Measurements from ENCODE around the gene OSBP2.
"Not testable (repeated sequence)": the region's sequence is repeated elsewhere in the genome, so short reads cannot be mapped to it uniquely, and the experiment has no call there.

OSBP2 gene

DNA sequence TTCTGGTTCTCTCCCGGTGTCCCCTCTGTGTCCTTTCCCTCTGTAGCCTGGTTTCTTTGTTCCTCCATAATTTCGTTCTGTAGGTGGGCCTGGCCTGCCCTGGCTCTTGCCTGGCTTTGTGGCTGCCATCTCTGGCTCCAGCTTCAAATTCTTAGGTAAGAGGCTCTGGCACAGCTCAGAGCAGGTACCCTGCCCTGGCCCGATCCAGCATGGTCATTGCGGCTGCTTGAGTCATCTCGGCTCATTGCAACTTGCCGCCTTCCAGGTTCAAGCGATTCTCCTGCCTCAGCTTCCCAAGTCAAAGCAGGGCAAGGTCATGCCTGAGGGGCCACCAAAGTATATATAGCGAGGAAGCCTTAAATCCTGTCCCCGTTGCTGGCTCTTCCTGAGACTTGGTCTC is 76.0 kb downstream of the OSBP2 start:
- no peak for DNase-seq (ENCODE audit: extremely low read depth, low read depth)
- no peak overlapping the region for H3K4me3 ChIP-seq (replicated peaks; ENCODE audit: low read depth, low read length)
- TF ChIP-seq, protein P1, sequence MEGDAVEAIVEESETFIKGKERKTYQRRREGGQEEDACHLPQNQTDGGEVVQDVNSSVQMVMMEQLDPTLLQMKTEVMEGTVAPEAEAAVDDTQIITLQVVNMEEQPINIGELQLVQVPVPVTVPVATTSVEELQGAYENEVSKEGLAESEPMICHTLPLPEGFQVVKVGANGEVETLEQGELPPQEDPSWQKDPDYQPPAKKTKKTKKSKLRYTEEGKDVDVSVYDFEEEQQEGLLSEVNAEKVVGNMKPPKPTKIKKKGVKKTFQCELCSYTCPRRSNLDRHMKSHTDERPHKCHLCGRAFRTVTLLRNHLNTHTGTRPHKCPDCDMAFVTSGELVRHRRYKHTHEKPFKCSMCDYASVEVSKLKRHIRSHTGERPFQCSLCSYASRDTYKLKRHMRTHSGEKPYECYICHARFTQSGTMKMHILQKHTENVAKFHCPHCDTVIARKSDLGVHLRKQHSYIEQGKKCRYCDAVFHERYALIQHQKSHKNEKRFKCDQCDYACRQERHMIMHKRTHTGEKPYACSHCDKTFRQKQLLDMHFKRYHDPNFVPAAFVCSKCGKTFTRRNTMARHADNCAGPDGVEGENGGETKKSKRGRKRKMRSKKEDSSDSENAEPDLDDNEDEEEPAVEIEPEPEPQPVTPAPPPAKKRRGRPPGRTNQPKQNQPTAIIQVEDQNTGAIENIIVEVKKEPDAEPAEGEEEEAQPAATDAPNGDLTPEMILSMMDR (IDR thresholded peaks at IDR 0.05; ENCODE audit: low read depth, low read length, missing control alignments), result no peak

DNA sequence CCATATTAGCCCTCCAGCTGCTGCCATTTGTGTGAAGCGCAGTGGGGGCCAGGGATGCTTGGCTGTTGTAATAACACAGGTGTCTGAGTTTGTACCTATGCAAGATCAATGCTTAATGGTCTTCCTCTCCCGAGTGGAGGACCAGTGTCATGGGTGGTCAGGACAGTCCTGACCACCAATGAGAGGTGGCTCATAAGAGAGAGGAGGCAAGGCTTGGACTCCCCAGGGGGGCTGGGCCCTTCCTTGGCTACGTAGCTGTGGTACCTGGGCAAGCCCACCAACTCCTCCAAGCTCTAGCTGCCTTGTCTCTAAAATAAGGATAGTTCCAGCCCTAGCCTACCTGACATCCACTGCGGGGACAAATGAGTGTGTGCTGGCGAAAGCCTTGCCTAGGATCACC is 79.2 kb downstream of the OSBP2 start:
- no peak for DNase-seq (ENCODE audit: extremely low read depth, low read depth)
- TF ChIP-seq, protein P1 (IDR thresholded peaks at IDR 0.05; ENCODE audit: low read depth, low read length, missing control alignments), result no peak

DNA sequence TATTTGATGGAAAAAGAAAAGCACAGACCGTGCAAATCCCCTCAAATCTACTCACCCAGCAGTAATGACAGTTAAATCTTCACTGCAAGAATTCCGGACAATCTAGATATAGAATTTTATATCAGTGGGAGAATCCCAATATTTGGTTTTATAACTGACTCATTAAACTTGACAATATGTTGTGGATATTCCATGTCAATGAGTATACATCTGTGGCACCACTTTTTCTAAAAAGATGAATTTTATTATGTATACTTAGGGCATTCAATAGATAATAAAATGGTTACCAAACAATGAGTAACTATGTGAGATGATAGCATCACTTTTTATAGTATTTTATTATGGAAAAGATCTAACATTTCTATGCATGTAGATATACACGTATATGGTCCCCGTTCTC is 79.9 kb downstream of the OSBP2 start:
- DNase-seq (ENCODE audit: extremely low read depth, low read depth), result no peak

More for the DNA sequence above, 79.2 kb downstream of the OSBP2 start:
- no peak overlapping the region for H3K4me3 ChIP-seq (replicated peaks; ENCODE audit: low read depth, low read length)

DNA sequence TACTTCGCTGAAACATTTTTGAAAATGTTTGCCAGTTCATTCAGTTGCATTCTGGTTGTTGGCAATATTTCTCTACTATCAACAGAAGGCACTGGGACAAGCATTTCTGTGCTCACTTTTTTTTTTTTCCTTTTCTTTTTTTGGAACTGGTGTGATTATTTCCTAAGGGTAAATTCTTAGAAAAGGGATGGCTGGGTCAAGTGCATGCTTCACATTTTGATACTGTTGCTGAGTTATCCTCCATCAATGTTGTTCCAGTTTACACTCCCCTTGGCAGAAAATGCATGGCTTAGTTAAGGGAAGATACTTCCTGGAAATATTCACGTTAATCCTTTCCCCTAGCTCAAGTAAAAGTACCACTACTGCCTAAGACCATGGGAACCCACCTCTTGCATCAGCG is 81.8 kb downstream of the OSBP2 start:
- DNase-seq (ENCODE audit: extremely low read depth, low read depth), result no peak
- no peak overlapping the region for H3K4me3 ChIP-seq (replicated peaks; ENCODE audit: low read depth, low read length)
- TF ChIP-seq, protein P1 (IDR thresholded peaks at IDR 0.05; ENCODE audit: low read depth, low read length, missing control alignments), result no peak

More for the DNA sequence above, 79.9 kb downstream of the OSBP2 start:
- TF ChIP-seq, protein P1 (IDR thresholded peaks at IDR 0.05; ENCODE audit: low read depth, low read length, missing control alignments), result no peak
- no peak overlapping the region for H3K4me3 ChIP-seq (replicated peaks; ENCODE audit: low read depth, low read length)

DNA sequence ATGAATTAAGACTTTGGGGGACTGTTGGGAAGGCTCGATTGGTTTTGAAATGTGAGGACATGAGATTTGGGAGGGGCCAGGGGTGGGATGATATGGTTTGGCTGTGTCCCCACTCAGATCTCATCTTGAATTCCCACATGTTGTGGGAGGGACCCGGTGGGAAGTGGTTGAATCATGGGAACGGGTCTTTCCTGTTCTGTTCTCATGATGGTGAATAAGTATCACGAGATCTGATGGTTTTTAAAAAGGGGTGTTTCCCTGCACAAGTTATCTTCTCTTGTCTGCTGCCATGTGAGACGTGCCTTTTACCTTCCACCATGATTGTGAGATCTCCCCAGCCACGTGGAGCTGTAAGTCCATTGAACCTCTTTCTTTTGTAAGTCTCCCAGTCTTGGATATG is 82.5 kb downstream of the OSBP2 start:
- H3K4me3 ChIP-seq (replicated peaks; ENCODE audit: low read depth, low read length); DNase-seq (ENCODE audit: extremely low read depth, low read depth): not testable (repeated sequence)

DNA sequence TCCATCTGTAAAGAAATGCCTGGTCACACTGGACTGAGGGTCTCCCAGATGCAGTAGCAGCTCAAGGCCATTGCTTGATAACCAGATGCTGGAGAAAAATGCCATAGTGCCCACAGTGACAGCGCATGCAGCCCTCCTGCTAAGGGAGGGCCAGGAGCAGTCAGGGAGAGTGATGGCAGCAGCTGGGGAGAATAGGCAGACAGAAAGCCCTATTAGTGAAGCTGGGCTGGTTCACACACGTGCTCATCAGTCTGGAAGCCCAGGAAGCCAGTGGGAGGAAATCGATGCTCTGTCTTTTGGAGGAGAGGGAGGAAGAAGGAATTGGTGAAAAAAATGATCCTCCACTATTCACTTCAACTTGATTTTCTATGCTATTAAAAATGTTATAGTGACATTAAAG is 82.9 kb downstream of the OSBP2 start:
- TF ChIP-seq, protein P1 (IDR thresholded peaks at IDR 0.05; ENCODE audit: low read depth, low read length, missing control alignments), result no peak
- no peak overlapping the region for H3K4me3 ChIP-seq (replicated peaks; ENCODE audit: low read depth, low read length)
- no peak for DNase-seq (ENCODE audit: extremely low read depth, low read depth)

DNA sequence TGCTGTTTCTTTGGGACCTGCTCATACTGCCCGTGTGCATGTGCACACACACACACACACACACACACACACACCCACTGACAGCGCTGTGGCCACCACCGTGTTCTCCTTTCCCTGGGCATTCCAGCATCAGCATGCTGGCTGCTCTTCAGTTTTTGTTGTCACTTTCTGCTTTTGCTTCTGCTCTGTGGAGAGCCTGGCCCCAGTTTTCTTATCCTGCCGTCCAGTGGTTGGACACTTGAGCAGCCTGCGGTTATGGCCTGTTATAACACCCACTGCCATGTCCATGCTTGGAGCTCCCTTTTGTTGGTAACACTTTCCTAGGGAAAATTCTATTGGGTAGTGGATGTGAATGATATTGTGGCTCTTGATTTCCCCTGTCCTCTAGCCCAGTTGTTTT is 83.6 kb downstream of the OSBP2 start:
- no peak overlapping the region for H3K4me3 ChIP-seq (replicated peaks; ENCODE audit: low read depth, low read length)
- TF ChIP-seq, protein P1 (IDR thresholded peaks at IDR 0.05; ENCODE audit: low read depth, low read length, missing control alignments), result no peak
- no peak for DNase-seq (ENCODE audit: extremely low read depth, low read depth)

Data from HFF-Myc (cell line).